Mesenchymal stem cell (in vitro differentiated cells and primary cell): ENCODE results near the gene BCKDK.
"Not testable (repeated sequence)": the region's sequence is repeated elsewhere in the genome, so short reads cannot be mapped to it uniquely, and the experiment has no call there.

Experiments
- DNase-seq: peaks from one replicate; pipeline ENCODE4 v3.0.0-alpha.2; 2013
- H2AFZ ChIP-seq: one replicate; pipeline ENCODE4 v1.6.1; 2013; ENCODE audit warnings: low read depth, mild to moderate bottlenecking, control low read depth, inconsistent platforms, low read length, moderate library complexity
- H2AK5ac ChIP-seq: 2 replicates; pipeline ENCODE4 v1.6.1; 2013; ENCODE audit warnings: low read length, moderate library complexity, mild to moderate bottlenecking, inconsistent platforms; ENCODE audit not compliant: severe bottlenecking
- H2BK120ac ChIP-seq: one replicate; pipeline ENCODE4 v1.6.1; 2013; ENCODE audit warnings: low read depth, mild to moderate bottlenecking, inconsistent platforms, low read length, moderate library complexity
- H2BK12ac ChIP-seq, 2 experiments: one replicate each; pipeline ENCODE4 v1.6.1; 2013; ENCODE audit warnings: inconsistent platforms in 2 of 2, low read length in 2 of 2, mild to moderate bottlenecking in 2 of 2, moderate library complexity in 2 of 2, control low read depth in 1 of 2
- H2BK15ac ChIP-seq: one replicate; pipeline ENCODE4 v1.6.1; 2013; ENCODE audit warnings: mild to moderate bottlenecking, low read depth, inconsistent platforms; ENCODE audit not compliant: poor library complexity, severe bottlenecking
- H2BK5ac ChIP-seq: 2 replicates; pipeline ENCODE4 v1.6.1; 2013; ENCODE audit warnings: low read depth, mild to moderate bottlenecking, low read length, control low read depth, inconsistent platforms; ENCODE audit not compliant: poor library complexity, severe bottlenecking
- H3K14ac ChIP-seq, 2 experiments: one replicate each; pipeline ENCODE4 v1.6.1; 2013; ENCODE audit warnings: inconsistent platforms in 2 of 2, low read length in 2 of 2, control low read depth in 1 of 2, mild to moderate bottlenecking in 1 of 2, moderate library complexity in 1 of 2
- H3K18ac ChIP-seq, 2 experiments: one replicate each; pipeline ENCODE4 v1.6.1; 2013; ENCODE audit warnings: inconsistent platforms in 2 of 2, low read length in 2 of 2, control low read depth in 1 of 2, low read depth in 1 of 2, mild to moderate bottlenecking in 1 of 2
- H3K23ac ChIP-seq, 2 experiments: one replicate each; pipeline ENCODE4 v1.6.1; 2013; ENCODE audit warnings: inconsistent platforms in 2 of 2, low read length in 2 of 2, mild to moderate bottlenecking in 2 of 2, moderate library complexity in 2 of 2, control low read depth in 1 of 2
- H3K27ac ChIP-seq: 2 replicates; pipeline ENCODE4 v1.5.1; 2013; ENCODE audit warnings: mild to moderate bottlenecking, moderate library complexity, low read length, control low read depth, inconsistent platforms; ENCODE audit not compliant: poor library complexity, severe bottlenecking
- H3K27me3 ChIP-seq, 2 experiments: 2 replicates each; pipeline versions ENCODE4 v1.6.1 to v1.7.0; 2013; ENCODE audit warnings: low read length in 2 of 2, mild to moderate bottlenecking in 2 of 2, moderate library complexity in 2 of 2, control low read depth in 1 of 2, inconsistent platforms in 1 of 2; ENCODE audit not compliant: control insufficient read depth in 1 of 2, insufficient read depth in 1 of 2
- H3K36me3 ChIP-seq, 2 experiments: 2 replicates each; pipeline versions ENCODE4 v1.6.1 to v1.7.0; 2013; ENCODE audit warnings: low read length in 2 of 2, control low read depth in 1 of 2, inconsistent platforms in 1 of 2, low read depth in 1 of 2, mild to moderate bottlenecking in 1 of 2; ENCODE audit not compliant: insufficient read depth in 2 of 2, control insufficient read depth in 1 of 2
- H3K4ac ChIP-seq, 2 experiments: one replicate each; pipeline ENCODE4 v1.6.1; 2013; ENCODE audit warnings: inconsistent platforms in 2 of 2, low read length in 2 of 2, mild to moderate bottlenecking in 2 of 2, moderate library complexity in 2 of 2, control low read depth in 1 of 2, low read depth in 1 of 2
- H3K4me1 ChIP-seq: 2 replicates; pipeline ENCODE4 v1.6.1; 2013; ENCODE audit warnings: low read depth, low read length, control low read depth; ENCODE audit not compliant: control insufficient read depth, insufficient read depth
- H3K4me2 ChIP-seq: 2 replicates; pipeline ENCODE4 v1.6.1; 2013; ENCODE audit warnings: low read length, mild to moderate bottlenecking, inconsistent platforms; ENCODE audit not compliant: poor library complexity, severe bottlenecking
- H3K4me3 ChIP-seq, 2 experiments: 2 replicates each; pipeline versions ENCODE4 v1.5.1 to v1.7.0; 2013; ENCODE audit warnings: low read length in 2 of 2, mild to moderate bottlenecking in 2 of 2, control low read depth in 1 of 2, low read depth in 1 of 2; ENCODE audit not compliant: insufficient read depth in 1 of 2
- H3K79me1 ChIP-seq: replicated peaks from 2 replicates; pipeline ENCODE4 v1.6.1; 2013; ENCODE audit warnings: mild to moderate bottlenecking, control low read depth, low read length, inconsistent platforms; ENCODE audit not compliant: poor library complexity, severe bottlenecking
- H3K9ac ChIP-seq: 2 replicates; pipeline ENCODE4 v1.7.0; 2013; ENCODE audit warnings: mild to moderate bottlenecking, low read length, moderate library complexity
- H3K9me3 ChIP-seq: 2 replicates; pipeline ENCODE4 v1.7.0; 2013; ENCODE audit warnings: mild to moderate bottlenecking, low read length; ENCODE audit not compliant: control insufficient read depth
- H4K8ac ChIP-seq: one replicate; pipeline ENCODE4 v1.6.1; 2013; ENCODE audit warnings: inconsistent platforms, mild to moderate bottlenecking, low read length, moderate library complexity
- H4K91ac ChIP-seq: one replicate; pipeline ENCODE4 v1.6.1; 2013; ENCODE audit warnings: mild to moderate bottlenecking, low read length, inconsistent platforms
- WGBS: methylation state at CpG from one replicate; pipeline ENCODE4 v1.1.7; 2013; ENCODE audit warnings: mixed read lengths; 5-methylcytosine and 5-hydroxymethylcytosine counted together

The BCKDK gene

GRCh38 chr16:31138621-31139578, 30.7 kb downstream of the BCKDK start:
- no peak overlapping the region for H2BK5ac ChIP-seq
- no peaks in the 10 kb centered on the region for H3K36me3 ChIP-seq
- H2AK5ac ChIP-seq = peak overlapping the region; percentile 15
- no peak overlapping the region for H3K23ac ChIP-seq
- peak overlapping the region; percentile 9 for H4K91ac ChIP-seq
- peak overlapping the region; percentile 44 for H2BK15ac ChIP-seq
- DNase-seq = peak; percentile 18
- H2BK120ac ChIP-seq = no peak overlapping the region
- WGBS = 50% methylated on average over 26 of the region's 27 CpGs
- H3K9ac ChIP-seq = no peak overlapping the region
- no peaks in the 10 kb centered on the region for H3K79me1 ChIP-seq
- H3K14ac ChIP-seq = peak overlapping the region in 1 of 2 experiments; percentile 49
- peak overlapping the region in 1 of 2 experiments; percentile 47 for H3K4me3 ChIP-seq
- peak overlapping the region; percentile 29 for H2AFZ ChIP-seq
- H3K27me3 ChIP-seq = peaks cover 8 to 13% of the 10 kb centered on the region in 2 experiments
- no peak overlapping the region for H3K27ac ChIP-seq
- no peaks in the 10 kb centered on the region for H3K9me3 ChIP-seq
- H4K8ac ChIP-seq = peak overlapping the region; percentile 16
- peak overlapping the region in 1 of 2 experiments; percentile 11 for H3K18ac ChIP-seq
- H3K4ac ChIP-seq = no peak overlapping the region
- H3K4me2 ChIP-seq = no peak overlapping the region
- peaks cover 33% of the 10 kb centered on the region for H3K4me1 ChIP-seq
- H2BK12ac ChIP-seq = no peak overlapping the region

GRCh38 chr16:31141071-31141469, 32.9 kb downstream of the BCKDK start:
- Histone ChIP-seq H2BK15ac (peak overlapping the region; percentile 4), H2BK12ac (peak overlapping the region; percentile 44 to 75), H3K4me3 (peak overlapping the region in 1 of 2 experiments; percentile 75), H2AK5ac (peak overlapping the region; percentile 8), H3K9ac (peak overlapping the region; percentile 83), H3K4ac (peak overlapping the region in 1 of 2 experiments; percentile 3), H4K91ac (peak overlapping the region; percentile 87), H3K4me1 (peaks cover 29% of the 10 kb centered on the region)
- H3K4me2 ChIP-seq, H3K18ac ChIP-seq, H3K9me3 ChIP-seq, H3K36me3 ChIP-seq, H2BK5ac ChIP-seq, H2AFZ ChIP-seq, DNase-seq, H3K27me3 ChIP-seq, H3K27ac ChIP-seq, H2BK120ac ChIP-seq, H4K8ac ChIP-seq, H3K23ac ChIP-seq, H3K14ac ChIP-seq, H3K79me1 ChIP-seq: not testable (repeated sequence)
- 98% methylated on average over 9 of the region's 9 CpGs for WGBS

GRCh38 chr16:31141489-31142108, 33.4 kb downstream of the BCKDK start:
- peak overlapping the region; percentile 59 to 80 for H3K18ac ChIP-seq
- peak; percentile 89 for DNase-seq
- no peaks in the 10 kb centered on the region for H3K79me1 ChIP-seq
- H2BK120ac ChIP-seq = peak overlapping the region; percentile 9
- H3K9me3 ChIP-seq = no peaks in the 10 kb centered on the region
- no peak overlapping the region for H2BK5ac ChIP-seq
- H3K36me3 ChIP-seq = no peaks in the 10 kb centered on the region
- H3K4me1 ChIP-seq = peaks cover 29% of the 10 kb centered on the region
- H3K14ac ChIP-seq = peak overlapping the region in 1 of 2 experiments; percentile 2
- peak overlapping the region; percentile 41 for H3K4me2 ChIP-seq
- peak overlapping the region; percentile 88 for H2BK15ac ChIP-seq
- WGBS = 49% methylated on average over 10 of the region's 10 CpGs
- peaks cover 10 to 13% of the 10 kb centered on the region in 2 experiments for H3K27me3 ChIP-seq
- H2BK12ac ChIP-seq = peak overlapping the region; percentile 44 to 75
- H3K4ac ChIP-seq = peak overlapping the region; percentile 3 to 60
- peak overlapping the region; percentile 87 for H4K91ac ChIP-seq
- H2AFZ ChIP-seq = peak overlapping the region; percentile 54
- no peak overlapping the region for H3K23ac ChIP-seq
- peak overlapping the region; percentile 87 for H4K8ac ChIP-seq
- peak overlapping the region in 1 of 2 experiments; percentile 75 for H3K4me3 ChIP-seq
- peak overlapping the region; percentile 83 for H3K9ac ChIP-seq
- peak overlapping the region; percentile 8 for H2AK5ac ChIP-seq
- H3K27ac ChIP-seq = peak overlapping the region; percentile 66
